D721Med (cell line): Measurements from ENCODE around the gene PRPF40A.

Experiments
- DNase-seq: peaks from one replicate; pipeline ENCODE4 v3.0.0; 2011; ENCODE audit warnings: low spot score; ENCODE audit not compliant: insufficient read length
- FAIRE-seq: peaks from 2 replicates; lab custom pipeline; 2011; peaks lifted over from hg19 to GRCh38; lab: Jason Lieb, UNC
- TF ChIP-seq, protein P1 (sequence below): IDR thresholded peaks from 2 replicates; pipeline ENCODE4 v1.5.1; 2012; ENCODE audit warnings: mild to moderate bottlenecking, control low read depth; ENCODE audit not compliant: insufficient read depth; ENCODE audit errors: missing control alignments

PRPF40A gene

DNA sequence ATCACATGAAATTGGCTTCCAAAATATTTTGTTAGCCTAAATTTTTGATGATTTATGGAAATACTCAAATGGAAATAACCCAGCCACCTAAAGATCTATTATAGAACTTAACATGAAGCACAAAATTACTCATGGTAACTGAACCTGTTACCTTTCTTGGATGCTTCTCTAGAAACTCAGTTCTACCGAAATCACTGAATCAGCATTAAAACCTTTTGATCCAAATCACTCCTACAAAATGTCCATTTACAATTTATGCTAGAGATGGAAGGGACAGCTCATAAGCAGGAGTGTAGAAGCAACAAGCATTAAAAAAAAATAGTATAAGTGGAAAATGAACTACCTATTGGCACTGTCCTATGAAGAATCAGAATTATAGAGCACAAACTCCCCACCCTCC, 2.1 kb downstream of the PRPF40A start:
- TF ChIP-seq, protein P1, sequence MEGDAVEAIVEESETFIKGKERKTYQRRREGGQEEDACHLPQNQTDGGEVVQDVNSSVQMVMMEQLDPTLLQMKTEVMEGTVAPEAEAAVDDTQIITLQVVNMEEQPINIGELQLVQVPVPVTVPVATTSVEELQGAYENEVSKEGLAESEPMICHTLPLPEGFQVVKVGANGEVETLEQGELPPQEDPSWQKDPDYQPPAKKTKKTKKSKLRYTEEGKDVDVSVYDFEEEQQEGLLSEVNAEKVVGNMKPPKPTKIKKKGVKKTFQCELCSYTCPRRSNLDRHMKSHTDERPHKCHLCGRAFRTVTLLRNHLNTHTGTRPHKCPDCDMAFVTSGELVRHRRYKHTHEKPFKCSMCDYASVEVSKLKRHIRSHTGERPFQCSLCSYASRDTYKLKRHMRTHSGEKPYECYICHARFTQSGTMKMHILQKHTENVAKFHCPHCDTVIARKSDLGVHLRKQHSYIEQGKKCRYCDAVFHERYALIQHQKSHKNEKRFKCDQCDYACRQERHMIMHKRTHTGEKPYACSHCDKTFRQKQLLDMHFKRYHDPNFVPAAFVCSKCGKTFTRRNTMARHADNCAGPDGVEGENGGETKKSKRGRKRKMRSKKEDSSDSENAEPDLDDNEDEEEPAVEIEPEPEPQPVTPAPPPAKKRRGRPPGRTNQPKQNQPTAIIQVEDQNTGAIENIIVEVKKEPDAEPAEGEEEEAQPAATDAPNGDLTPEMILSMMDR = no peak
- DNase-seq (no peak), FAIRE-seq (no peak)

DNA sequence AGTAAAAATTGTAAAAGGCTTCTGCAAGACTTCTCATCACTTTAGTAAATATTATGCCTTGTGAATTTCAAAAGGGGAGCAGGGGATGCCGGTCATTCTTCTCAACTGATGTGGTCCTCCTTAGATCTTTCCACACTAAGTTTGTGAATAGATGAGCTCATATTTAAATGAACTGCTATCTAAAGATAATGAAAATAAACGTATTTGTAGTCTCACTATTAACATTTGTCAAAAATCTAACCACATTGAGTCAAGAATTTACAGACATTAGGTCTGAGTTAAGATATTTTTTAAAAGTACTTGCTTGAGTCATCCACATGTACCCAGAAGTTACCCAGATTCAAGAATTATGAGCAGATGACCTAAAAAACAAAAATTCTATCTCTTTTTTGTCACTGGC, 6.5 kb downstream of the PRPF40A start:
- TF ChIP-seq, protein P1 = no peak
- DNase-seq = no peak
- no peak for FAIRE-seq

DNA sequence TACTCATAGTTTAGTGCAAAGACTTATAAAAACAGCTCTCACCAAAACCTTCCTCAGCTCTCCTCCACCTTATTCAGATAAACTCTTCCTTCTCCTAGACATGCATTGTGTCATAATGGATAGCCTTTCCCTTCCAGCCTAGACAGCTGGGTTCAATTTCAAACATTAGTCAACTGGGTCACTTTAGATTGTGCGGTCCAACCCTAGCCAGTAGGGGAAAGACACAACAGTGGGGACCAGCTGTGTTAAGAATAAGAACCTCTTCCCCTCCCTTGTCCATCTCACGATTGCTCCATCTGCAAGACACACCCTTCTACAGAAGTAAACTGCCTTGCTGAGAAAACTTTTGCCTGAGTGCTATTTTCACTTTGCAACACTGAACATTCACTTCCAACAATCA, 8.5 kb downstream of the PRPF40A start:
- TF ChIP-seq, protein P1 = no peak
- FAIRE-seq (no peak), DNase-seq (no peak)

DNA sequence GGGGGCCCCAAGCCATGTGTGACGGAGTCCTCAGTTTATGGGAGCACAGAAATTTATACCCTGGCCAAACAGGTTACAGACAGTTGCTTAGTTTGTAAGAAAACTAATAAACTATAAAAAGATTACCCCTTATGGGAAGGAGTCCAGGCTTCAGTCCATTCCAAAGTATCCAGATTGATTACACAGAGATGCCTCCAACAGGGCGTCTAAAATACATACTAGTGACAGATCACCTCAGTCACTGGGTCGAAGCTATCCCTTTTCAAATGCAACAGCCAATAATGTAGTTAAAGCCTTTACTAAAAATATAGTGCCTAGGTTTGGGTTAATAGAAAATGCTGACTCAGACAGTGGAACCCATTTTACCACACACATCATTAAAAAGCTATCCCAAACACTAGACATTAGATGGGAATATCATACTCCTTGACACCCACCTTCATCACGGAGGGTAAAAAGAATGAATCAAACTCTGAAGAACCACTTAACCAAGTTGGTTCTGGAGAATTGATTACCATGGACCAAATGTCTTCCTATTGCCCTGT, 10.7 kb downstream of the PRPF40A start:
- DNase-seq (no peak), FAIRE-seq (no peak)
- TF ChIP-seq, protein P1 = no peak

DNA sequence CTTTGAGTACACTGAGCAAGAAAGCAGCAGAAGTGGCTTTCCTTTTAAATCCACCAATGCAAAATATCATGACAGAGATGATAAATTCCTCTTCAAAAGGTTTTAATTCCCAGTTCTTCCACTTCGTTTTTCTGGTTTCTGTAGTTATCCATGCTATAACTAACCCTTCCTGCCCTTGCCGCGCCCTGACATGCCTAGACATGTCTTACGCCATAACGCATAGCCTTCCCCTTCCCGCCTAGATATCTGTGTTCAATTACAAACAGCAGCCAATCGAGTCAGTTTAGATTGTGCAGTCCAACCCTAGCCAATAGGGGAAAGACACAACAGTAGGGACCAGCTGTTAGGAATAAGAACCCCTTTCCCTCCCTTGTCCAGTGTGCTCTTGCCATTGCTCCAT, 16.1 kb downstream of the PRPF40A start:
- TF ChIP-seq, protein P1 = no peak
- no peak for DNase-seq
- no peak for FAIRE-seq

DNA sequence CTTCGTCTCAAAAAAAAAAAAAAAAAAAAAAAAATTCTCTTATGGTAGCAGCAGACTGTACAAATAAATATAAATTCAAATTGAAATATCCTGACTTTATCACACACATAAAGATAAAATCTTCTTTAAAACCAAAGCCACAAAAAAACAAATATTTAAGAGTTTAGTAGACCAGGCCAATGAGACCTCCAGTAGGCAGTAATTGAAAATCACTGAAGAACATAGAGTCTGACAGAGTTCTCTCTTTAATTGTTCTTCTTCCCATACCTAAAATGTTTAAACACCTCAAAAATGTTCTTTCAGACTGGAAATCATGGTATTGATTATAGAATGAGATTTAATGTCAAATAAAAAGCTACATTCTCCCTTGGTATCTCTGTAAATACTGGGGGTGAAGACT, 20.8 kb downstream of the PRPF40A start:
- FAIRE-seq (no peak), DNase-seq (no peak)
- TF ChIP-seq, protein P1 = no peak

DNA sequence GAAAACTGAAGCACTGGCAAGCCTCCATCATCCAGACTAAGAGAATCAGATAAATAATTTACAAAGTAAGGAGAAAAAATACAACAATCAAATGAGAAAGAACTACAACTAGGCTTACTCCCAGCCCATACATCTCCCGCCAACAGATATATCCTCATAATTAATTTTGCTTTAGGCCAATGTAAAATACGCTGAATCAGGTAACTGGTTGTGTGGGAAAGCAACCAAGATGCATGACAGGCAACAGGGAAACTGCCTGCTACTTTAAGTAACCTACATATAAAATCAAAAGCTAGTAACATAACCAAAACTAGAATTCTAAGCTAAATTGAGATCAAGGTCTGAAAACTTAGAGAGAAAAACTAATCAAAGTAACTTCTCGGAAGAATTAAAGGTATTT, 21.5 kb downstream of the PRPF40A start:
- FAIRE-seq = no peak
- no peak for DNase-seq
- TF ChIP-seq, protein P1 = no peak
